Activated naive CD8-positive, alpha-beta T cell treated with anti-CD3 and anti-CD28 coated beads, Interleukin-2, amount 10 ng/mL, durations not matched to agents 7 days and 5 days (primary cell): Measurements from ENCODE around the gene LECT2. TPM values are rescaled to one million over a fixed set of nuclear protein-coding genes. Genes with fewer than 3 reads are reported as not detected.

Experiments used
- ATAC-seq: fragments of 150-1000 bp; cut with Tn5 transposase; one replicate; pipeline ENCODE4 v1.10.0; 2021; ENCODE audit warnings: low read depth, moderate library complexity
- POLR2A ChIA-PET: fragments of 350-600 bp; sonication (Branson Sonifier 250); formaldehyde crosslinking; loops from one replicate; lab custom pipeline; 2021; ENCODE audit warnings: antibody characterized with exemption; lab: Charles Lee
- DNase-seq: peaks from one replicate; pipeline ENCODE4 v3.0.0; 2021
- H3K27ac Mint-ChIP-seq: one replicate; pipeline ENCODE4 v1.8.0; 2022; ENCODE audit warnings: mild to moderate bottlenecking, mixed read lengths
- H3K27me3 Mint-ChIP-seq: one replicate; pipeline ENCODE4 v1.8.0; 2022; ENCODE audit warnings: mild to moderate bottlenecking, moderate library complexity, mixed read lengths
- H3K36me3 Mint-ChIP-seq: one replicate; pipeline ENCODE4 v1.8.0; 2021; ENCODE audit warnings: mild to moderate bottlenecking, mixed read lengths
- H3K4me1 Mint-ChIP-seq: one replicate; pipeline ENCODE4 v1.8.0; 2021; ENCODE audit warnings: mixed read lengths
- H3K4me3 Mint-ChIP-seq: one replicate; pipeline ENCODE4 v1.8.0; 2022; ENCODE audit warnings: mild to moderate bottlenecking, moderate library complexity, mixed read lengths
- H3K9me3 Mint-ChIP-seq: one replicate; pipeline ENCODE4 v1.8.0; 2021; ENCODE audit warnings: mixed read lengths
- total RNA-seq, 2 experiments: library from RNA; stranded (reverse); gene quantifications; one replicate each; pipeline ENCODE4 v1.2.3, GENCODE V29; 2021

The LECT2 gene
- total RNA-seq, 2 experiments from 2014 or later, result not detected

- H3K27me3 Mint-ChIP-seq, result peaks cover 29% of the 10 kb centered on the region
Observed at GRCh38 chr5:135900276-135900675, 54.5 kb downstream of the LECT2 start.

GRCh38 chr5:135898651-135899050, 56.1 kb downstream of the LECT2 start:
- DNase-seq (no peak), ATAC-seq (no peak)
- Mint-ChIP-seq H3K27ac (no peak overlapping the region), H3K9me3 (no peaks in the 10 kb centered on the region), H3K27me3 (peaks cover 36% of the 10 kb centered on the region), H3K4me1 (no peaks in the 10 kb centered on the region), H3K4me3 (no peak overlapping the region), H3K36me3 (no peaks in the 10 kb centered on the region)
- POLR2A ChIA-PET, result no interaction called here

More at GRCh38 chr5:135900276-135900675, 54.5 kb downstream of the LECT2 start:
- Mint-ChIP-seq H3K27ac (no peak overlapping the region), H3K36me3 (no peaks in the 10 kb centered on the region), H3K4me3 (no peak overlapping the region), H3K9me3 (no peaks in the 10 kb centered on the region), H3K4me1 (no peaks in the 10 kb centered on the region)
- DNase-seq (no peak), ATAC-seq (no peak)
- POLR2A ChIA-PET, result no interaction called here

Other genes with a start within 250 kb of the LECT2 start
- gene SLC25A48, start 120.3 kb downstream of the LECT2 start, total RNA-seq, result not detected
- gene IL9, start 59.1 kb downstream of the LECT2 start, total RNA-seq, result not detected
- 10 to 100 TPM in 1 of 2 experiments, 1 to 10 TPM in 1; 9.3 to 14.6 TPM for gene TGFBI, start 74.0 kb upstream of the LECT2 start, total RNA-seq
- gene SMAD5, start 177.9 kb upstream of the LECT2 start, total RNA-seq, result 10 to 100 TPM; 22.9 to 29.6 TPM
- gene SMIM32, start 238.2 kb upstream of the LECT2 start, total RNA-seq, result not detected